GM12891 (cell line): Measurements from ENCODE around the gene SPOCD1.

Experiments
- POLR2A ChIP-seq: IDR thresholded peaks from 2 replicates; pipeline ENCODE4 v1.6.1; 2011; ENCODE audit warnings: low read depth, low read length, control low read depth
- POLR2AphosphoS5 ChIP-seq: IDR thresholded peaks from 2 replicates; pipeline ENCODE4 v1.6.1; 2011; ENCODE audit warnings: low read depth, low read length, control low read depth
- SPI1 ChIP-seq: IDR thresholded peaks from 2 replicates; pipeline ENCODE4 v1.6.1; 2011; ENCODE audit warnings: low read depth, low read length, control low read depth
- TAF1 ChIP-seq: IDR thresholded peaks from 2 replicates; pipeline ENCODE4 v1.6.1; 2011; ENCODE audit warnings: low read depth, low read length, control low read depth

GRCh38 chr1:31780632-31781031 is 35.2 kb downstream of the SPOCD1 start:
- TF ChIP-seq TAF1, result no peak
- no peak for TF ChIP-seq POLR2A
- no peak for TF ChIP-seq POLR2AphosphoS5
- no peak for TF ChIP-seq SPI1
